Activated naive CD8-positive, alpha-beta T cell treated with anti-CD3 and anti-CD28 coated beads, Interleukin-2, amount 10 ng/mL, durations not matched to agents 7 days and 5 days (primary cell): ENCODE results near the gene SAE1. TPM values are rescaled to one million over a fixed set of nuclear protein-coding genes. Genes with fewer than 3 reads are reported as not detected.
A peak's percentile ranks its signal among the peaks of the same experiment; 100 is the strongest.

ENCODE experiments used
- ATAC-seq: fragments of 150-1000 bp; cut with Tn5 transposase; one replicate; pipeline ENCODE4 v1.10.0; 2021; ENCODE audit warnings: low read depth, moderate library complexity
- POLR2A ChIA-PET: fragments of 350-600 bp; sonication (Branson Sonifier 250); formaldehyde crosslinking; loops from one replicate; lab custom pipeline; 2021; ENCODE audit warnings: antibody characterized with exemption; lab: Charles Lee
- DNase-seq: peaks from one replicate; pipeline ENCODE4 v3.0.0; 2021
- H3K27ac Mint-ChIP-seq: one replicate; pipeline ENCODE4 v1.8.0; 2022; ENCODE audit warnings: mild to moderate bottlenecking, mixed read lengths
- H3K27me3 Mint-ChIP-seq: one replicate; pipeline ENCODE4 v1.8.0; 2022; ENCODE audit warnings: mild to moderate bottlenecking, moderate library complexity, mixed read lengths
- H3K36me3 Mint-ChIP-seq: one replicate; pipeline ENCODE4 v1.8.0; 2021; ENCODE audit warnings: mild to moderate bottlenecking, mixed read lengths
- H3K4me1 Mint-ChIP-seq: one replicate; pipeline ENCODE4 v1.8.0; 2021; ENCODE audit warnings: mixed read lengths
- H3K4me3 Mint-ChIP-seq: one replicate; pipeline ENCODE4 v1.8.0; 2022; ENCODE audit warnings: mild to moderate bottlenecking, moderate library complexity, mixed read lengths
- H3K9me3 Mint-ChIP-seq: one replicate; pipeline ENCODE4 v1.8.0; 2021; ENCODE audit warnings: mixed read lengths
- total RNA-seq, 2 experiments: library from RNA; stranded (reverse); gene quantifications; one replicate each; pipeline ENCODE4 v1.2.3, GENCODE V29; 2021

SAE1 gene
- total RNA-seq, 2 experiments from 2014 or later, result 108 to 114 TPM

DNA sequence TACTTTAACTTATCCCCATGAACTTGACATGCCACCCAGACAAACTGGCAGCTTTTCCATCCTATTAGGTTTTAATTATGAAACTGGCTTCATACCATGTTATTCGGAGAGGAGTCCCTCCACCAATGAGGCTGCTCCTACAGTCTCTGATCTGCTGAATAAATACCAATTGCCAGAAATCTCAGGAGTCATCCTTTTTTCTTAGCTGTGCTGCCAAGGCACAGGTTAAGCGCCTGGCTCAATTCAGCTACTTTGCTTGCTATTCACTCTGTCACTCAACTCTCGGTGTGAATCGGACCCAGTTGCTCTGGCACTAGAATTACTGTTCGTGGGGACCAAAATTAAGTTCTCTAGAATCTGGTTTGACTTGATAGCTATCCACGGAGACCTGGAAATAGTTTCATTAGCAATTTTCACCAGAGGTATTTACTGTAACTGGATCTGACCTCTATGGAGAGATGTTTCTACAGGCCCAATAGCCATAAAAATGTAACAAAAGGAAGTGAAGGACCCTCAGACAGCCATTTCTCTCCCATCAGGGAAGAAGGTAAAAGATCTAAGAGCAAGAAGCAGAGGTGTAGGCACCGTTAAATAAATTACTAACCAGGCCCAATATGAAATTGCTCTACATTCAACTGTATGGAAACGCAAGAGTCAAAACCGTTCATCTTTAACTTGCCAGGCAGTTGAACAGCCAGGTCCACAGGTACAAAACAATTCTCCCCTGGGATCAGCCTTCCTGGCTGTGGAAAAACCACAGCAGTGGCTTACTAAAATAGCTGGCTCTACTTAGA is 22.5 kb upstream of the SAE1 start:
- peaks cover 38% of the 10 kb centered on the region for H3K36me3 Mint-ChIP-seq
- POLR2A ChIA-PET, result interaction anchor here (1.3 to 8.4 kb wide), 3 partner anchors 9 to 148 kb away, joined by 4 to 192 read pairs (median 4); partner anchors contain the start of gene CCDC9
- peak overlapping the region; percentile 100 for H3K27ac Mint-ChIP-seq
- no peak for ATAC-seq
- H3K27me3 Mint-ChIP-seq, result no peaks in the 10 kb centered on the region
- peak overlapping the region; percentile 97 for H3K4me3 Mint-ChIP-seq
- peaks cover 46% of the 10 kb centered on the region for H3K4me1 Mint-ChIP-seq
- no peak for DNase-seq
- no peaks in the 10 kb centered on the region for H3K9me3 Mint-ChIP-seq

DNA sequence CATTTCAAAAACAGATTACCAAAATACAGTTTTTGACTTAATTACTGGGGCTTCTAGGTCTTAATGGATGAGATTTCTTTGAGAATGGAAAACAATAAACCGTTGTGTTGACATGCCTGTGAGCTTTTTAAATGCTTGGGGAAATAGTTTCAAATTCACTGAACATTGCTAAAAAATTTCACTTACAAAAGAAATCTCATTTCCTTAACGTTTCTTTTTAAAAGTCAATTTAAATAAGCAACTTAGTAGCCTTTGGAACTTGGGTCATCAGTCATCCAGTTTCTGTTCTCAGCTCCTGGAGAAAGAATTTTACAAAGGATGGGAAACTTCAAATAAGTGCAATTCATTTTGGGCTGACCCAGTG is 21.5 kb upstream of the SAE1 start:
- H3K9me3 Mint-ChIP-seq, result no peaks in the 10 kb centered on the region
- H3K27me3 Mint-ChIP-seq, result no peaks in the 10 kb centered on the region
- H3K27ac Mint-ChIP-seq, result peak overlapping the region; percentile 100
- POLR2A ChIA-PET, result interaction anchor here (0.7 to 8.4 kb wide), 3 partner anchors 15 to 165 kb away, joined by 3 to 192 read pairs (median 3); no protein-coding TSS in a partner anchor
- peaks cover 46% of the 10 kb centered on the region for H3K4me1 Mint-ChIP-seq
- peaks cover 36% of the 10 kb centered on the region for H3K36me3 Mint-ChIP-seq
- DNase-seq (no peak), ATAC-seq (no peak)
- peak overlapping the region; percentile 97 for H3K4me3 Mint-ChIP-seq

DNA sequence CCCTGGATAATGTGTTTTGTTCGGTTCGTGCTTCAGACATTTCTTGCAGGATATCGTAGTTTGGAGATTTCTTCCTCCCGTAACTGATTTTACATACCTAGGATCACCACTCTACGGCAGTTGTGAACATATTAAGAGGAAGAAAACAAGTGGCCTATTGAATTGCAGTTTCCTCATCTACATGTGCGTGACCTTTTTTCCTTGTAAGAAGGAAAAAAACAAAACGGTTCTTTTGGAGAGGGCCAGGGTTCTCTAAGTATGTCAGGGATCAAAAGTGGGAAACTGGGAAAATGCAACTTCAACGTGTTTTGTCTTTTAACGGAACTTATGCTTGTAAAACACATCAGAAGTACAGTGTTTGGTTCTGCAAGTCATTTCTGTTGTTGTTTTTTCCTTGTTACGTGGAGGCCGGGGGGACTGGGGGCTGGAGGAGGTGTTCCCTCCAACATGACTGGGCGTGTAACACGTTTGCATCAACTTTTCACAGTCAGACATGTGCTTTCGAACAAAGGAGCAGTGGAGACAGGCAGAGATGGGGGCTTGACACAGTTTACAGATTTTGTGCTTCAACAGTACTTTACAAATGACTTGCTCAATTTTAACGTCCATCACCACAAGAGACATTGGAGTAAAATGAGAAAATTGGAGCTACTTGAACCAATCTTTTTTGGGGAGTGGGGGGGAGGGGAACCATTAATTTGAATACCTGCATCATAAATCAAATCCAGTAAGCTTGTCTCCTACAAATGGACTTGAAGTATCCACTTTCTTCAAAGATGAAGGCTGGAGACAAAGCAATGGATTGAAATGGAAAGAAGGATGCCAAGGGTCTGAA is 20.9 kb upstream of the SAE1 start:
- Mint-ChIP-seq H3K9me3 (no peaks in the 10 kb centered on the region), H3K4me1 (peaks cover 47% of the 10 kb centered on the region), H3K4me3 (peak overlapping the region; percentile 97), H3K27ac (peak overlapping the region; percentile 100), H3K36me3 (peaks cover 36% of the 10 kb centered on the region), H3K27me3 (no peaks in the 10 kb centered on the region)
- POLR2A ChIA-PET, result interaction anchor here (0.8 to 8.4 kb wide), 6 partner anchors 11 to 165 kb away, joined by 3 to 192 read pairs (median 4); partner anchors contain the start of gene CCDC9
- peak; percentile 49 for DNase-seq
- no peak for ATAC-seq

DNA sequence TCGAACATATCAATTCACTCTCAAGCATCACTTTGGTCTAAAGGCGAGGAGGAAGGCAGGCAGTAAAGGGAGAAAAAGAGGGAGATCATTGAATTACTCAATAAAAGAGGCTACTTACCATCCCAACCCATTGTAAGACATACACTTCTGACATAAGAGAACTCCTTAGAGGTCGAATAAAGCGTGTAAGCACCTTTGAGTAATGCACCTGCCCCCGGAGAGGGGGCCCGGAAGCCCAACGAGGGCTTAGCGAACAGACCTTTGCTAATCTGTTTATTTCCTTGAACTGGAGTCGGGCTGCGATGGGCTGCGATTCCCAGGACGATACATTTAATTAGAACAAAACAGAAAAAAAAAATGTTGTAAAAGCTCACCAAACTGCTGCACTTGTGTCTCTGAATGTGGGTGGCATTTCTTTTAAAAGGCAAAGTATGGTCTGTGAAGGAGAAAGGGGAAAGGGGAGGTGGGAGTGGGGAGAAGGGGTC is 20.1 kb upstream of the SAE1 start:
- Mint-ChIP-seq H3K27ac (peak overlapping the region; percentile 100), H3K4me3 (peak overlapping the region; percentile 97), H3K36me3 (peaks cover 33% of the 10 kb centered on the region), H3K27me3 (no peaks in the 10 kb centered on the region), H3K4me1 (peaks cover 47% of the 10 kb centered on the region), H3K9me3 (no peaks in the 10 kb centered on the region)
- peak; percentile 51 for DNase-seq
- no peak for ATAC-seq
- POLR2A ChIA-PET, result interaction anchor here (0.7 to 8.4 kb wide), 9 partner anchors 9 to 146 kb away, joined by 3 to 192 read pairs (median 5); partner anchors contain the start of gene CCDC9

DNA sequence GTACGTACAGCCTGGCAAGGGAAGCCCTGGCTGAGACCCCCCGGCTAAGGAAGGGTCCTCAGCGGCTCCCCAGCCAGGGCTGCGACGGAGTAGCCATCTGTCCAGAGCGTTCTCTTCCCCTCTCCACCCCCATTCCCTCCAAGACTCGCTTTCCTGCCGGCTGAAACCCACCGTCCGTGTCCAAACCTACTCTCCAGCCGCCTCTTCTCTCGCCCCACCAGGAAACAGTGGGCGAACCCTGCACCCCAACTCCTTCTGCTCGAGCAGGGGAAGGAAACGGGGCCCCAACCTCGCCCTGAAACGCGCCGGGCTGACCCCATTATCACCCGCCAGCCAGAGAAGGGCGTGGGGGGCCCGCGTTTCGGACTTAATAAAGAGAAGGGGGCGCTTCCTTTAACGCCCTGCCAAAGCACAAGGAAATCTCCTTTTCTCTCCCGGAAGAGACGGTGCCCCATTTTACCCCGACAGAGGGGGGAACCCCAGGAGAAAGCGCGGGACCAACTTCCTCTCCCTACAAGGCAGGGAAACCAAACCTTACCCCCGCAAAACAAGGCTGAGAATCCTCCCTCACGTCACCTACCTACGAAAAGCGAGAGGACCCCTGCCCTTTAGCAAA is 19.5 kb upstream of the SAE1 start:
- H3K27ac Mint-ChIP-seq, result peak overlapping the region; percentile 100
- H3K4me1 Mint-ChIP-seq, result peaks cover 41% of the 10 kb centered on the region
- H3K36me3 Mint-ChIP-seq, result peaks cover 28% of the 10 kb centered on the region
- POLR2A ChIA-PET, result interaction anchor here (0.7 to 8.4 kb wide), 15 partner anchors 9 to 510 kb away, joined by 3 to 192 read pairs (median 10); partner anchors contain the start of genes CALM3, SAE1 and TMEM160
- no peaks in the 10 kb centered on the region for H3K9me3 Mint-ChIP-seq
- peak overlapping the region; percentile 97 for H3K4me3 Mint-ChIP-seq
- no peaks in the 10 kb centered on the region for H3K27me3 Mint-ChIP-seq
- DNase-seq, result peak; percentile 66
- ATAC-seq, result no peak

DNA sequence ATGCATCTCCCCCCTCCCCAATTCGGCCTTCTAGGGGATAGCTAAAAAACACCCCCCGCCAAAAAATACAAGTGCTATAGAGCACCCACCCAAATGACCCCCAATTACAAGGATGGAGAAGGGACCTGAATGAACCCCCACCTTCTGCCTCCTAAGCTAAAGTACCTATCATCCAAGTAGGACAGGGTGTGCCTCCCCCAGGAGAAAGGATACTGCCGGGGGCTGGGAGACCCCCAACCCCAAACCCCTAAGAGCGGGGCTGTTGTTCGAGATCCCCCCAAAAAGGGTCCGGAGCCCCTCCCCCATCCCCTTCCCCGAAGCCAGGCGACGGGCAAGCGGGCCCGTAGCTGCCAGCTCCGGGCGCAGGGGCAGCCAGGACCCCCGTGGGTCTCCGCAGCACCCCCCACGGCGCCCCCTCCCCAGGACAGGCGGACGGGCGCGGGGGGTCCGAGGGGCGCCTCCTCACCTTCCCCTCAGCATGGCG is 18.9 kb upstream of the SAE1 start:
- Mint-ChIP-seq H3K27ac (peak overlapping the region; percentile 100), H3K9me3 (no peaks in the 10 kb centered on the region), H3K4me1 (peaks cover 36% of the 10 kb centered on the region), H3K27me3 (no peaks in the 10 kb centered on the region), H3K36me3 (peaks cover 28% of the 10 kb centered on the region), H3K4me3 (peak overlapping the region; percentile 97)
- ATAC-seq, result no peak
- DNase-seq, result no peak
- POLR2A ChIA-PET, result interaction anchor here (0.8 to 8.4 kb wide), 15 partner anchors 8 to 511 kb away, joined by 3 to 192 read pairs (median 14); partner anchors contain the start of genes CALM3, CCDC9, SAE1 and TMEM160

DNA sequence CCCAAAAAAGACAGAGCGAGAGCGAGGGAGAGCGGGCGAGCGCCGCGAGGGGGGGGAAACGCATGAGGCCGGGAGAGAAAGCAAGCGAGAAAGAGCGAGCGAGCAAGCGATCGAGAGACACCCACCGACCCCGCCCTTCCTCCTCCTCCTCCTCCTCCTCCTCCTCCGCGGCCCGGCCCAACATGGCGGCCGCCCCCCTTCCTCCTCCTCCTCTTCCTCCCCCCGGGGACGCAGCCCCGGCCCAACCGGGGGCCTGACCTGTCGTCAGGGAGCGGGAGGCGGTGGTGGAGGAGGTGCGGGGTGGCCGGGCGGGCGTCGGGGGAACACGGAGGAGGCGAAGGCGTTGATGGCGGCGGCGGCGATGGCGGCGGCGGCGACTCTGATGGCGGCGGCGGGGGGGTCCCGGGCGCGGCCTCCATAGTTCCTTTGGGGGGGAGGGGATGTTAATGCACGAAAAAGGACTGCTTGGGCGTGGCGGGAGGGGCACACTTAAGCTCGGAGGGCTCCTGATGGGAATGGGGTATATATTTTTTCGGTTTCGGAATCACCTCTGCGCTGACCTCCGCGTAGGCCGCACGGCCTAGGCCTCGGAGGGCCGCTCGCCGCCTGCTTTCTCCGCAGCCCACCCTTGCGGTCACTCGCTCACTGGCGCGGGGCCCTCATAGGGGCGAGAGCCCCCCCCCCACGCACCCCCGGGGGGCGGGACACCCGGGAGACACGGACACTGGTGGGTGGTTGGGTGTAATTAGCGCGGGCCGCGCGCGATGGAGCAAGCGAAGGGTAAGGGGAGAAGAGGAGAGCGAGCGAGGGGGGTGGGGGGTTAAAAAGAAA is 18.3 kb upstream of the SAE1 start:
- Mint-ChIP-seq H3K27me3 (no peaks in the 10 kb centered on the region), H3K9me3 (no peaks in the 10 kb centered on the region), H3K4me3 (peak overlapping the region; percentile 97), H3K4me1 (peaks cover 30% of the 10 kb centered on the region), H3K36me3 (peaks cover 28% of the 10 kb centered on the region), H3K27ac (peak overlapping the region; percentile 100)
- peak; percentile 85 for DNase-seq
- POLR2A ChIA-PET, result interaction anchor here (0.8 to 8.4 kb wide), 22 partner anchors 9 to 511 kb away, joined by 3 to 192 read pairs (median 10); partner anchors contain the start of genes CALM3, CCDC9, INAFM1 and SAE1
- peak; percentile 12 for ATAC-seq

DNA sequence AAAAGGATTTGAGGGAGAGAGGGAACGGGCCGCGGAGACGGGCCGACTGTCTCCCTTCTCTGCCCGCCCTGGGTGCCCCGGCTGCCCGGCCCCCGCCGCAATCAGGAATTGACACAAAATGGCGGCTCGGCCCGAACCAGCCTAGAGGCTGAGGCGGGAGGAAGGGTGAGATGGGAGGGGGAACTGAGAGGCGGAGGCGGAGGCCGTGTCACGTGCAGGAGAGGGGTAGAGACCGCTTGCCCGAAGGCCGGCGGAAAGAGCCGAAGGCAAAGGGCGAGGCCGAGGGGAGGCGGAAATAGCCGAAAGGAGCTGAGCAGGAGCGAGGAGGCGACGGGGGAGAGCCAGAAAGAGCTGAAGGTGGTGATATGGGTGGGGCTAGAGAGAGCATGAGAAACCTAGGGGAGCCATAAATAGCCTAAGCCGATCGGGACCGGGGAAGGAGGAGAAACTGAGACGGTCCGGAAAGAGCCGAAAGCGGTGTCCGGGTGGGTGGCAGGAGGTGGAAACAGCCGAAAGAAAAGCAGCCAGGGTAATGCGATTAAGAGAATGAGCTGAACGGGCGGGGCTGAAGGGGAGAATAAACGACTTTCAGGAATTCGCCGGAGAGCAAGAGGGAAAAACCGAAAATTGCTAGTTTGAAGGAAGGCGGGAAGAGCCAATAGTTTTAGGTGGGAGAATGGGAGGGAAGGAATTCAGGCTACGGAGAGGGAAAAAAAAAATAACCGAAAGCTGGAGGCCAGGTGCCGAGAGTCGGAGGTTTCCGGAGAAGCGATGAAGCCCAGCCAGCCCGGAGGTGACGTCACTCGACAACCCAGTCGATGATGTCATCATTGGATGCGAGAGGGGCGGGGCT is 17.4 kb upstream of the SAE1 start, which contains the start of gene ZC3H4:
Gene ZC3H4 (minus strand): TSS at position 780 of the 853 bp plus-strand sequence. CDS start 1,192 bp downstream, outside the sequence.
- Mint-ChIP-seq H3K9me3 (no peaks in the 10 kb centered on the region), H3K4me1 (peaks cover 21% of the 10 kb centered on the region), H3K27ac (peak within 1 kb of the TSS; percentile 100), H3K27me3 (no peaks in the 10 kb centered on the region), H3K4me3 (peak within 1 kb of the TSS; percentile 97), H3K36me3 (peaks cover 27% of the 10 kb centered on the region)
- POLR2A ChIA-PET, result interaction anchor here (0.6 to 8.4 kb wide), 31 partner anchors 10 to 399 kb away, joined by 3 to 192 read pairs (median 7); partner anchors contain the start of genes CCDC9, INAFM1, SAE1 and SLC1A5
- DNase-seq, result peak; percentile 98
- peak; percentile 86 for ATAC-seq

DNA sequence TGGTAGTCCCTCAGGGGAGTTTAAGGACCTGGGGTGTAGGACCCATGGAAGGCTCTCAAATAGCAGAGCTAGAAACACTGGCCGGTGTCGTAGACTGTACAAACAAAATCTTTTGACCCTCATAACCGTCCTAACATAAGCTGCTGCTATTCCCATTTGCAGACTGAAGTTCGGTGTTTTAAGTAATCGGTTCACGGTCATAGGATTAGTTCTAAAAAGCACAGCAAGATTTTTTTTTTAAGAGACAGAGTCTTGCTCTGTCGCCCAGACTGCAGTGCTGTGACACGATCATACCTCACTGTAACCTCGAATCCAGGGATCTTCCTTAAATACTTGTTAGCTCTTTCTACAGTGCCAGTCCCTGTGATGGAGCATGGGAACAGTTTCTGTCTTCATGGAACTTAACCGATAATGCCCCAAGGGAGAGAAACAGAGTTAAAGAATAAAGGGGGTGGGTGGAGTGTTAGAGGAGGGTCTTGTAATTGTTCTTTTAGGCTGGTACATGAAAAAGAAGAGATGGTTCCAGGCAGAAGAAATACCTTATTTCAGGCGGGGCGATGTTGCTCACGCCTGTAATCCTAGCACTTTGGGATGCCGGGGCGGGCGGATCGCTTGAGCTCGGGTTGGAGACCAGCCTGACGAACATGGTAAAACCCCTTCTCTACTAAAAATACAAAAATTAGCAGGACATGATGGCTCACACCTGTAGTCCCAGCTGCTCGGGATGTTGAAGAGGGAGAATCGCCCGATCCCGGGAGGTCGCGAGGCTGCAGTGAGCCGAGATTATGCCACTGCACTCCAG is 16.6 kb upstream of the SAE1 start:
- ATAC-seq (no peak), DNase-seq (no peak)
- Mint-ChIP-seq H3K4me3 (peak overlapping the region; percentile 97), H3K36me3 (peaks cover 23% of the 10 kb centered on the region), H3K27me3 (no peaks in the 10 kb centered on the region), H3K4me1 (peaks cover 15% of the 10 kb centered on the region), H3K27ac (peak overlapping the region; percentile 100), H3K9me3 (no peaks in the 10 kb centered on the region)
- POLR2A ChIA-PET, result interaction anchor here (0.7 to 8.4 kb wide), 24 partner anchors 9 to 400 kb away, joined by 3 to 192 read pairs (median 9); partner anchors contain the start of genes CCDC9, INAFM1, SAE1 and SLC1A5

DNA sequence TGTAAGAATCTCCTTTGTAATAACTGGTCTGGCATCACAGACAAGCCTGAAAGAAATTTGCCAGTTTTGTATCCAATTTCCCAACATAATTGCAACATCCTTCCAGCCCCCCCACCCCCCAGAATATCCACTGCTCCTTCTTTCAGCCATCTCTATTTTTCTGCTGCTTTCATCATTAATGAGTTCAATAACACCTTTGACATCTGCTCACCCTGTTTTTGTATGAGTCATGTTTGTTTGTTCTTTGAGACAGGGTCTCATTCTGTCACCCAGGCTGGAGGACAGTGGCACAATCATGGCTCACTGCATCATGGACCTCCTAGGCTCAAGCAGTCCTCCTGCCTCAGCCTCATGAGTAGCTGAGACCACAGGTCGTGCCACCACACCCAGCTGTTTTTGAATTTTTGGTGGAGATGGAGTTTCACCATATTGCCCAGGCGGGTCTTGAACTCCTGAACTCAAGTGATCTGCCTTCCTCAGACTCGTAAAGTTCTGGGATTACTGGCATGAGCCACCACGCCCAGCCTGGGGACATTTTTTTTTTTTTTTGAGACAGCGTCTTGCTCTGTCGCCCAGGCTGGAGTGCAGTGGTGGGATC is 10.1 kb upstream of the SAE1 start:
- H3K27ac Mint-ChIP-seq, result peak overlapping the region; percentile 8
- no peaks in the 10 kb centered on the region for H3K9me3 Mint-ChIP-seq
- peaks cover 1% of the 10 kb centered on the region for H3K27me3 Mint-ChIP-seq
- no peak for DNase-seq
- H3K36me3 Mint-ChIP-seq, result no peaks in the 10 kb centered on the region
- POLR2A ChIA-PET, result interaction anchor here (1.3 kb wide), 1 partner anchor 10 kb away, joined by 5 read pairs; no protein-coding TSS in a partner anchor
- H3K4me3 Mint-ChIP-seq, result no peak overlapping the region
- peaks cover 9% of the 10 kb centered on the region for H3K4me1 Mint-ChIP-seq
- ATAC-seq, result no peak
